ENCODE measurements around the gene DHX16. TPM values are rescaled to one million over a fixed set of nuclear protein-coding genes. Genes with fewer than 3 reads are reported as not detected.

The DHX16 gene
- total RNA-seq, 1 donor from 2014 or later, result 52.0 TPM

GRCh38 chr6:30717129-30717844 is 44.5 kb upstream of the DHX16 start, which contains the start of gene MDC1:
MDC1 (minus strand) TSS chr6:30717281; CDS start chr6:30715175, 2,106 bp downstream.
- H3K4me3 ChIP-seq (ENCODE audit: low read depth, low read length), result peak within 1 kb of the TSS; percentile 81
- DNase-seq (ENCODE audit: low read depth), result peak; percentile 96
- peak; percentile 40 for TF ChIP-seq CTCF (conservative IDR thresholded peaks at IDR 0.05; ENCODE audit: low read depth, low read length)

DNA sequence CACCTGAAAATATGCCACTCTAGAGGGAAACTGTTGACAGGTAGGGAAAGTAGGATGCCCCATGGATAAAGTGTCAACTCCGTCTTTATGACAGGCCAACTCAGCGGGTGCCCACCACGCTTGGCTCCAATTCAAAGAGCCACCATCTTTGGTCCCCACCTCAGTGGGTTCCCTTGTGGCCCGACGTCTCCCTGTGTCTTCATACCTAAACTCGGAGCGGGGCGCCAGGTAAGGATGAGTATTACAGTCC is 44.0 kb upstream of the DHX16 start:
- no peak for DNase-seq (ENCODE audit: low read depth)
- peak overlapping the region; percentile 81 for H3K4me3 ChIP-seq (ENCODE audit: low read depth, low read length)
- TF ChIP-seq CTCF (conservative IDR thresholded peaks at IDR 0.05; ENCODE audit: low read depth, low read length), result no peak

- TF ChIP-seq CTCF (conservative IDR thresholded peaks at IDR 0.05; ENCODE audit: low read depth, low read length), result no peak
- DNase-seq (ENCODE audit: low read depth), result no peak
- no peak overlapping the region for H3K4me3 ChIP-seq (ENCODE audit: low read depth, low read length)
These were observed 41.5 kb upstream of the DHX16 start for GRCh38 chr6:30714263-30714662.

DNA sequence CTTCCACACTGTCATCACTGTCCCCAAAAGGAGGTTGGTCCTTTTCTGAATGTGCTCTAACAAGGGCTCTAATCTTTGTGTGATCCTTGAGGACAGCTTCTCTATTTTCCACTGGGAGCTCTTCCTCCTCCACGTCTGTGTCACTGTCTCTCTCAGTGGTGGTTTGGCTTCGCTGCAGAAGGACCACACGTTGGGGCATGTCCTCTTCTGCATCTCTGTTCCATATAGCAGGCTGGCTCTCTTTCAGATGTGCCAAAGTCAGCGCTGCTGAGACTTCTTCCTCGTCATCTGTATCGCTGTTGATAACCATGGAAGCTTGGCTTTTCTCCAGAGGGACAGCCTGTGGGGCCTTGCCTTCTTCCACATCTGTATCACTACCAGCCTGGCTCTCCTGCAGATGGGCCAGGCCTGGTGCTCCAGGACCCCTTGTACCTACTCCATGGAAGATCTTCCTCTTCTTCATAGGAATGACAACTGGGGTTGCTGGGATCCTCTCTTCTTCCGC is 39.7 kb upstream of the DHX16 start:
- no peak for TF ChIP-seq CTCF (conservative IDR thresholded peaks at IDR 0.05; ENCODE audit: low read depth, low read length)
- H3K4me3 ChIP-seq (ENCODE audit: low read depth, low read length), result no peak overlapping the region
- no peak for DNase-seq (ENCODE audit: low read depth)

GRCh38 chr6:30711758-30712380 is 39.1 kb upstream of the DHX16 start:
- no peak for TF ChIP-seq CTCF (conservative IDR thresholded peaks at IDR 0.05; ENCODE audit: low read depth, low read length)

DNA sequence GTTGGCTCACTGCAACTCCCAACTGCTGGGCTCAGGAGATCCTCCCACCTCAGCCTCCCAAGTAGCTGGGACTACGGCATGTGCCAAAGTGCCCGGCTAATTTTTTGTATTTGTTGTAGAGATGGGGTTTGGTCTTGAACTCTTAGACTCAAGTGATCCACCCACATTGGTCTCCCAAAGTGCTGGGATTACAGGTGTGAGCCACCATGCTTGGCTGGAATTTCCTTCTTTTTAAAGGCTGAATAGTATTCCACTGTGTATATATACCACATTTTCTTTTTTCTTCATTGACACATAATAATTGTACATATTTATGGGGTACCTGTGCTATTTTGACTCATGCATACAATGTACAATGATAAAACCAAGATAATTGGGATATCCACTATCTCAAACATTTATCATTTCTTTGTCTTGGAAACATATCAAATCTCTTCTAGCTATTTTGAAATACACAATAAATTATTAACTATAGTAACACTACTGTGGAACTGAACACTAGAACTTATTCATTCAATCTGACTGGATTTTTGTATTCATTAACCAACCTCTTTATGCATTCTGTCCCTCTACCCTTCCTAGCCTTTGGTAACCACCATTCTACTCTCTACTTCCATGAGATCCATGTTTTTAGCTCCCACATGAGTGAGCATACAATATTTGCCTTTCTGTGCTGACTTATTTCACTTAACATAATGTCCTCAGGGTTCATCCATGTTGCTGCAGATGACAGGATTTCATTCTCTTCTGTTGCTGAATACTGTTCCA is 36.5 kb upstream of the DHX16 start:
- no peak for TF ChIP-seq CTCF (conservative IDR thresholded peaks at IDR 0.05; ENCODE audit: low read depth, low read length)
- DNase-seq (ENCODE audit: low read depth), result peak; percentile 75
- no peak overlapping the region for H3K4me3 ChIP-seq (ENCODE audit: low read depth, low read length)

More at GRCh38 chr6:30711758-30712380, 39.1 kb upstream of the DHX16 start:
- no peak overlapping the region for H3K4me3 ChIP-seq (ENCODE audit: low read depth, low read length)
- DNase-seq (ENCODE audit: low read depth), result no peak
